Measurements from ENCODE around the gene CDK2AP2.

CDK2AP2 gene

DNA sequence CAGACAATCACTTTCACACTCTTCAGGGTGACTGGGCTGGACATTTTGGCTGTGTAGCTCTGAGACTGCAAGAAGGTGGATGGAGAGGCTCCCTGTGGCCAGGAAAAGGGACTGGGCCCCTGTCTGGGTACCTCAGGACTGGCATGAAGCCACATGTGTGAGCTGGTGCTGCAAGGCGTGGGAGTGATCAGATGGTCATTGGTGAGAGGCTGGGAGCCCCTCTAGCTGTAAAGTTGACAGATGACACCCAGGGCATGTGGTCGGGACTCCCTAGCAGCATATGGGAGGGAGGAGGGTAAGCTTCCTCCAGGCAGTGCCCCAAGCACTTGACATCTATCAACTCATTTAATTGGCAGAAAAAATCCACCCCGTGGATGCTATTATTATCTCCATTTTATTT is 34.2 kb upstream of the CDK2AP2 start:
- ATAC-seq: no peak
- no peak for TF ChIP-seq ZNF8 (CRISPR knock-in tag; IDR thresholded peaks at IDR 0.05)
- TF ChIP-seq, protein P1, sequence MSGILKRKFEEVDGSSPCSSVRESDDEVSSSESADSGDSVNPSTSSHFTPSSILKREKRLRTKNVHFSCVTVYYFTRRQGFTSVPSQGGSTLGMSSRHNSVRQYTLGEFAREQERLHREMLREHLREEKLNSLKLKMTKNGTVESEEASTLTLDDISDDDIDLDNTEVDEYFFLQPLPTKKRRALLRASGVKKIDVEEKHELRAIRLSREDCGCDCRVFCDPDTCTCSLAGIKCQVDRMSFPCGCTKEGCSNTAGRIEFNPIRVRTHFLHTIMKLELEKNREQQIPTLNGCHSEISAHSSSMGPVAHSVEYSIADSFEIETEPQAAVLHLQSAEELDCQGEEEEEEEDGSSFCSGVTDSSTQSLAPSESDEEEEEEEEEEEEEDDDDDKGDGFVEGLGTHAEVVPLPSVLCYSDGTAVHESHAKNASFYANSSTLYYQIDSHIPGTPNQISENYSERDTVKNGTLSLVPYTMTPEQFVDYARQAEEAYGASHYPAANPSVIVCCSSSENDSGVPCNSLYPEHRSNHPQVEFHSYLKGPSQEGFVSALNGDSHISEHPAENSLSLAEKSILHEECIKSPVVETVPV (CRISPR knock-in tag; IDR thresholded peaks at IDR 0.05): no peak
- no peak for TF ChIP-seq ZNF565 (CRISPR knock-in tag; conservative IDR thresholded peaks at IDR 0.05; ENCODE audit: low read depth)
- TF ChIP-seq, protein P2, sequence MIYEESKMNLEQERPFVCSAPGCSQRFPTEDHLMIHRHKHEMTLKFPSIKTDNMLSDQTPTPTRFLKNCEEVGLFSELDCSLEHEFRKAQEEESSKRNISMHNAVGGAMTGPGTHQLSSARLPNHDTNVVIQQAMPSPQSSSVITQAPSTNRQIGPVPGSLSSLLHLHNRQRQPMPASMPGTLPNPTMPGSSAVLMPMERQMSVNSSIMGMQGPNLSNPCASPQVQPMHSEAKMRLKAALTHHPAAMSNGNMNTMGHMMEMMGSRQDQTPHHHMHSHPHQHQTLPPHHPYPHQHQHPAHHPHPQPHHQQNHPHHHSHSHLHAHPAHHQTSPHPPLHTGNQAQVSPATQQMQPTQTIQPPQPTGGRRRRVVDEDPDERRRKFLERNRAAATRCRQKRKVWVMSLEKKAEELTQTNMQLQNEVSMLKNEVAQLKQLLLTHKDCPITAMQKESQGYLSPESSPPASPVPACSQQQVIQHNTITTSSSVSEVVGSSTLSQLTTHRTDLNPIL (CRISPR knock-in tag; IDR thresholded peaks at IDR 0.05; ENCODE audit: low read depth): no peak
- TF ChIP-seq, protein P3, sequence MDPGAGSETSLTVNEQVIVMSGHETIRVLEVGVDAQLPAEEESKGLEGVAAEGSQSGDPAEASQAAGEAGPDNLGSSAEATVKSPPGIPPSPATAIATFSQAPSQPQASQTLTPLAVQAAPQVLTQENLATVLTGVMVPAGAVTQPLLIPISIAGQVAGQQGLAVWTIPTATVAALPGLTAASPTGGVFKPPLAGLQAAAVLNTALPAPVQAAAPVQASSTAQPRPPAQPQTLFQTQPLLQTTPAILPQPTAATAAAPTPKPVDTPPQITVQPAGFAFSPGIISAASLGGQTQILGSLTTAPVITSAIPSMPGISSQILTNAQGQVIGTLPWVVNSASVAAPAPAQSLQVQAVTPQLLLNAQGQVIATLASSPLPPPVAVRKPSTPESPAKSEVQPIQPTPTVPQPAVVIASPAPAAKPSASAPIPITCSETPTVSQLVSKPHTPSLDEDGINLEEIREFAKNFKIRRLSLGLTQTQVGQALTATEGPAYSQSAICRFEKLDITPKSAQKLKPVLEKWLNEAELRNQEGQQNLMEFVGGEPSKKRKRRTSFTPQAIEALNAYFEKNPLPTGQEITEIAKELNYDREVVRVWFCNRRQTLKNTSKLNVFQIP (CRISPR knock-in tag; IDR thresholded peaks at IDR 0.05; ENCODE audit: borderline replicate concordance, low read depth): no peak
- TF ChIP-seq ISL1 (CRISPR knock-in tag; IDR thresholded peaks at IDR 0.05): no peak
- no peak for TF ChIP-seq TOX (CRISPR knock-in tag; IDR thresholded peaks at IDR 0.05; ENCODE audit: borderline replicate concordance)
- no peak for TF ChIP-seq GLIS3 (CRISPR knock-in tag; IDR thresholded peaks at IDR 0.05)
- TF ChIP-seq PPARA (CRISPR knock-in tag; IDR thresholded peaks at IDR 0.05; ENCODE audit: borderline replicate concordance): no peak

DNA sequence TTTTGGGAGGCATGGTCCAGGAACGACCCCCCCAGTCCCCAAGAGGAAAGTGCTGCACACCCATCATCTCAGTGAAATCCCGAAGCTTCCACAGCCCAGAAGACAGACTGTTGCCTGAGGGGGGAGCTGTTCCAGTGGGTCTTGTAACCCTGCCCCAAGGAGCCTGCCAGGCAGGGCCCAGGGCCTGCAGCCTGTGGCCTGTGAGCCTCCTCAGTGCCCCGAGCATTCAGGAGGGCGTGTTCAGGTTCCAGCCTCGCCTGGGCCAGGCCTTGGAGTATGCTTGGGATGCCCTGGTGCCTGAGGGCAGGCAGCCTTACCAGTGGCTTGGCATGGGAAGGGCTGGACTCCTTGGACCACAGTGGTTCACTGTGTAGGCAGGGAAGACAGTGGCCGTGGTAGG is 33.2 kb upstream of the CDK2AP2 start:
- TF ChIP-seq CSDC2 (CRISPR knock-in tag; IDR thresholded peaks at IDR 0.05) (no peak), ESRRG (CRISPR knock-in tag; IDR thresholded peaks at IDR 0.05) (no peak), ZNF8 (CRISPR knock-in tag; IDR thresholded peaks at IDR 0.05) (no peak)

DNA sequence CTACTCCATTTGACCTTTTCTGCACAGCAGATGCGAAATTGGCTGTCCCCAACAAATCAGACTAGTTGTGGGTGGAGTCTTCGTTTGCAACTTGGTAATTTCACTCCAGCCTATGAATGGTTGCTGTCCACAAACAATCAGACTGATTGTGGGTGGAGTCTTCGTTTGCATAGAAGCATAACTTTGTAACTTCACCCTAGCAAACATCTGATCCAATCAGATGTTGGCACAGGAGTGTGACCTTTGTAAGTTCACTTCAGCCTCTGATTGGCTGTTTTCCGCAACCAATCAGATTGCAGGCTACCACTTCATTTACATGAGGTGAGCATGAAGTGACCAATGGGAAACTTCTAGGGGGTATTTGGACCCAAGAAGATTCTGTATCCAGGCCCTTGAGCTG is 31.6 kb upstream of the CDK2AP2 start:
- TF ChIP-seq RARB (CRISPR knock-in tag; IDR thresholded peaks at IDR 0.05) (no peak), ISL1 (CRISPR knock-in tag; IDR thresholded peaks at IDR 0.05) (no peak), ZFP3 (CRISPR knock-in tag; IDR thresholded peaks at IDR 0.05) (no peak), GLIS3 (CRISPR knock-in tag; IDR thresholded peaks at IDR 0.05) (no peak), OSR1 (CRISPR knock-in tag; IDR thresholded peaks at IDR 0.05) (no peak), ESRRG (CRISPR knock-in tag; IDR thresholded peaks at IDR 0.05) (no peak), SNAI2 (CRISPR knock-in tag; IDR thresholded peaks at IDR 0.05) (no peak), ZNF8 (CRISPR knock-in tag; IDR thresholded peaks at IDR 0.05) (no peak), ZC3H10 (CRISPR knock-in tag; IDR thresholded peaks at IDR 0.05) (no peak), BACH2 (CRISPR knock-in tag; IDR thresholded peaks at IDR 0.05; ENCODE audit: borderline replicate concordance) (no peak), ZNF70 (CRISPR knock-in tag; IDR thresholded peaks at IDR 0.05) (no peak), CSDC2 (CRISPR knock-in tag; IDR thresholded peaks at IDR 0.05) (no peak)
- TF ChIP-seq, protein P3 (CRISPR knock-in tag; IDR thresholded peaks at IDR 0.05; ENCODE audit: borderline replicate concordance, low read depth): no peak
- TF ChIP-seq, protein P4, sequence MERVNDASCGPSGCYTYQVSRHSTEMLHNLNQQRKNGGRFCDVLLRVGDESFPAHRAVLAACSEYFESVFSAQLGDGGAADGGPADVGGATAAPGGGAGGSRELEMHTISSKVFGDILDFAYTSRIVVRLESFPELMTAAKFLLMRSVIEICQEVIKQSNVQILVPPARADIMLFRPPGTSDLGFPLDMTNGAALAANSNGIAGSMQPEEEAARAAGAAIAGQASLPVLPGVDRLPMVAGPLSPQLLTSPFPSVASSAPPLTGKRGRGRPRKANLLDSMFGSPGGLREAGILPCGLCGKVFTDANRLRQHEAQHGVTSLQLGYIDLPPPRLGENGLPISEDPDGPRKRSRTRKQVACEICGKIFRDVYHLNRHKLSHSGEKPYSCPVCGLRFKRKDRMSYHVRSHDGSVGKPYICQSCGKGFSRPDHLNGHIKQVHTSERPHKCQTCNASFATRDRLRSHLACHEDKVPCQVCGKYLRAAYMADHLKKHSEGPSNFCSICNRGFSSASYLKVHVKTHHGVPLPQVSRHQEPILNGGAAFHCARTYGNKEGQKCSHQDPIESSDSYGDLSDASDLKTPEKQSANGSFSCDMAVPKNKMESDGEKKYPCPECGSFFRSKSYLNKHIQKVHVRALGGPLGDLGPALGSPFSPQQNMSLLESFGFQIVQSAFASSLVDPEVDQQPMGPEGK (CRISPR knock-in tag; IDR thresholded peaks at IDR 0.05; ENCODE audit: borderline replicate concordance): no peak
- TF ChIP-seq, protein P5, sequence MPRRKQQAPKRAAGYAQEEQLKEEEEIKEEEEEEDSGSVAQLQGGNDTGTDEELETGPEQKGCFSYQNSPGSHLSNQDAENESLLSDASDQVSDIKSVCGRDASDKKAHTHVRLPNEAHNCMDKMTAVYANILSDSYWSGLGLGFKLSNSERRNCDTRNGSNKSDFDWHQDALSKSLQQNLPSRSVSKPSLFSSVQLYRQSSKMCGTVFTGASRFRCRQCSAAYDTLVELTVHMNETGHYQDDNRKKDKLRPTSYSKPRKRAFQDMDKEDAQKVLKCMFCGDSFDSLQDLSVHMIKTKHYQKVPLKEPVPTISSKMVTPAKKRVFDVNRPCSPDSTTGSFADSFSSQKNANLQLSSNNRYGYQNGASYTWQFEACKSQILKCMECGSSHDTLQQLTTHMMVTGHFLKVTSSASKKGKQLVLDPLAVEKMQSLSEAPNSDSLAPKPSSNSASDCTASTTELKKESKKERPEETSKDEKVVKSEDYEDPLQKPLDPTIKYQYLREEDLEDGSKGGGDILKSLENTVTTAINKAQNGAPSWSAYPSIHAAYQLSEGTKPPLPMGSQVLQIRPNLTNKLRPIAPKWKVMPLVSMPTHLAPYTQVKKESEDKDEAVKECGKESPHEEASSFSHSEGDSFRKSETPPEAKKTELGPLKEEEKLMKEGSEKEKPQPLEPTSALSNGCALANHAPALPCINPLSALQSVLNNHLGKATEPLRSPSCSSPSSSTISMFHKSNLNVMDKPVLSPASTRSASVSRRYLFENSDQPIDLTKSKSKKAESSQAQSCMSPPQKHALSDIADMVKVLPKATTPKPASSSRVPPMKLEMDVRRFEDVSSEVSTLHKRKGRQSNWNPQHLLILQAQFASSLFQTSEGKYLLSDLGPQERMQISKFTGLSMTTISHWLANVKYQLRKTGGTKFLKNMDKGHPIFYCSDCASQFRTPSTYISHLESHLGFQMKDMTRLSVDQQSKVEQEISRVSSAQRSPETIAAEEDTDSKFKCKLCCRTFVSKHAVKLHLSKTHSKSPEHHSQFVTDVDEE (CRISPR knock-in tag; IDR thresholded peaks at IDR 0.05): no peak

More for the DNA sequence above, 33.2 kb upstream of the CDK2AP2 start:
- ATAC-seq: no peak

More for the DNA sequence above, 31.6 kb upstream of the CDK2AP2 start:
- ATAC-seq: no peak

All from SK-N-SH treated with all-trans-retinoic acid at 6 μM for 48 hours (cell line).